H9 (cell line): ENCODE results near the gene GIPC1. TPM values are rescaled to one million over a fixed set of nuclear protein-coding genes. Genes with fewer than 3 reads are reported as not detected.
"Not testable (repeated sequence)": the region's sequence is repeated elsewhere in the genome, so short reads cannot be mapped to it uniquely, and the experiment has no call there.

Experiments
- DNase-seq: peaks from one replicate; pipeline ENCODE4 v3.0.0-alpha.2; 2017
- H2AFZ ChIP-seq: one replicate; pipeline ENCODE4 v1.6.1; 2013; ENCODE audit warnings: mild to moderate bottlenecking, low read length, control low read depth, moderate library complexity
- H2AK5ac ChIP-seq: 2 replicates; pipeline ENCODE4 v1.6.1; 2013; ENCODE audit warnings: low read length, control low read depth, mixed read lengths; ENCODE audit not compliant: insufficient read length
- H2BK120ac ChIP-seq: one replicate; pipeline ENCODE4 v1.6.1; 2013; ENCODE audit warnings: low read depth, mild to moderate bottlenecking, low read length, control low read depth, inconsistent platforms; ENCODE audit not compliant: poor library complexity, severe bottlenecking
- H2BK12ac ChIP-seq: 2 replicates; pipeline ENCODE4 v1.6.1; 2013; ENCODE audit warnings: low read length, control low read depth, mixed read lengths, low read depth; ENCODE audit not compliant: insufficient read length
- H2BK15ac ChIP-seq: 2 replicates; pipeline ENCODE4 v1.6.1; 2013; ENCODE audit warnings: low read depth, low read length, control low read depth
- H2BK20ac ChIP-seq: one replicate; pipeline ENCODE4 v1.6.1; 2013; ENCODE audit warnings: low read depth, mild to moderate bottlenecking, low read length, control low read depth, inconsistent platforms; ENCODE audit not compliant: poor library complexity, severe bottlenecking
- H2BK5ac ChIP-seq: 2 replicates; pipeline ENCODE4 v1.6.1; 2013; ENCODE audit warnings: low read length, control low read depth, mixed read lengths; ENCODE audit not compliant: insufficient read length
- H3K14ac ChIP-seq: 2 replicates; pipeline ENCODE4 v1.6.1; 2013; ENCODE audit warnings: low read length, control low read depth; ENCODE audit not compliant: insufficient read depth
- H3K18ac ChIP-seq: 2 replicates; pipeline ENCODE4 v1.6.1; 2013; ENCODE audit warnings: low read depth, mild to moderate bottlenecking, mixed read lengths, low read length, control low read depth; ENCODE audit not compliant: insufficient read length
- H3K23ac ChIP-seq: 2 replicates; pipeline ENCODE4 v1.6.1; 2013; ENCODE audit warnings: low read length, control low read depth, mixed read lengths, low read depth; ENCODE audit not compliant: insufficient read length
- H3K23me2 ChIP-seq: 2 replicates; pipeline ENCODE4 v1.6.1; 2013; ENCODE audit warnings: low read depth, mild to moderate bottlenecking, mixed read lengths, low read length, control low read depth; ENCODE audit not compliant: insufficient read length, poor library complexity, severe bottlenecking
- H3K27ac ChIP-seq: 2 replicates; pipeline ENCODE4 v1.5.1; 2013; ENCODE audit warnings: low read length, control low read depth, mixed read lengths, low read depth; ENCODE audit not compliant: insufficient read length
- H3K27me3 ChIP-seq: 2 replicates; pipeline ENCODE4 v1.6.1; 2013; ENCODE audit warnings: low read length, control low read depth, inconsistent platforms; ENCODE audit not compliant: insufficient read depth
- H3K4ac ChIP-seq: 2 replicates; pipeline ENCODE4 v1.6.1; 2013; ENCODE audit warnings: low read depth, mild to moderate bottlenecking, control low read depth, inconsistent platforms, low read length, moderate library complexity
- H3K4me1 ChIP-seq: 2 replicates; pipeline ENCODE4 v1.6.1; 2013; ENCODE audit warnings: low read length, control low read depth, inconsistent platforms; ENCODE audit not compliant: insufficient read depth
- H3K4me2 ChIP-seq: 2 replicates; pipeline ENCODE4 v1.6.1; 2013; ENCODE audit warnings: low read length, control low read depth, mixed read lengths; ENCODE audit not compliant: insufficient read length, insufficient read depth
- H3K56ac ChIP-seq: 2 replicates; pipeline ENCODE4 v1.6.1; 2013; ENCODE audit warnings: low read depth, mild to moderate bottlenecking, mixed read lengths, low read length, control low read depth; ENCODE audit not compliant: insufficient read length
- H3K79me1 ChIP-seq: 2 replicates; pipeline ENCODE4 v1.6.1; 2013; ENCODE audit warnings: low read depth, mild to moderate bottlenecking, moderate library complexity, low read length, control low read depth, inconsistent platforms; ENCODE audit not compliant: insufficient read depth, poor library complexity, severe bottlenecking
- H3K79me2 ChIP-seq: 2 replicates; pipeline ENCODE4 v1.6.1; 2013; ENCODE audit warnings: low read length, control low read depth, inconsistent platforms; ENCODE audit not compliant: insufficient read depth
- H3K9ac ChIP-seq: 2 replicates; pipeline ENCODE4 v1.6.1; 2013; ENCODE audit warnings: low read length, control low read depth, mixed read lengths; ENCODE audit not compliant: insufficient read length; ENCODE audit errors: extremely low read depth
- H3K9me3 ChIP-seq: one replicate; pipeline ENCODE4 v1.6.1; 2013; ENCODE audit warnings: low read depth, low read length, inconsistent platforms; ENCODE audit not compliant: control insufficient read depth
- H3T11ph ChIP-seq: one replicate; pipeline ENCODE4 v1.6.1; 2013; ENCODE audit warnings: mild to moderate bottlenecking, low read length, control low read depth, inconsistent platforms
- H4K20me1 ChIP-seq: one replicate; pipeline ENCODE4 v1.6.1; 2013; ENCODE audit not compliant: control insufficient read depth, insufficient read length, insufficient read depth
- H4K5ac ChIP-seq: 2 replicates; pipeline ENCODE4 v1.6.1; 2013; ENCODE audit warnings: low read depth, mild to moderate bottlenecking, mixed read lengths, low read length, control low read depth; ENCODE audit not compliant: insufficient read length
- H4K8ac ChIP-seq: replicated peaks from 2 replicates; pipeline ENCODE4 v1.6.1; 2013; ENCODE audit warnings: low read length, control low read depth, mixed read lengths, low read depth; ENCODE audit not compliant: insufficient read length
- H4K91ac ChIP-seq: 2 replicates; pipeline ENCODE4 v1.6.1; 2013; ENCODE audit warnings: low read depth, mild to moderate bottlenecking, moderate library complexity, mixed read lengths, low read length, control low read depth; ENCODE audit not compliant: insufficient read length
- H3K27ac Mint-ChIP-seq, 3 experiments: 2 replicates in 2 of 3; 3 replicates in 1 of 3; pipeline ENCODE4 v1.8.0; 2020 to 2021; ENCODE audit warnings: mixed read lengths in 3 of 3, mild to moderate bottlenecking in 1 of 3, moderate library complexity in 1 of 3
- H3K27me3 Mint-ChIP-seq: 2 replicates; pipeline ENCODE4 v1.8.0; 2021; ENCODE audit warnings: low read depth, mild to moderate bottlenecking, moderate library complexity, mixed read lengths
- H3K36me3 Mint-ChIP-seq, 3 experiments: 2 replicates in 2 of 3; 3 replicates in 1 of 3; pipeline ENCODE4 v1.8.0; 2020 to 2021; ENCODE audit warnings: low read depth in 3 of 3, mixed read lengths in 3 of 3; ENCODE audit not compliant: insufficient read depth in 1 of 3
- H3K4me1 Mint-ChIP-seq, 2 experiments: 2 replicates each; pipeline ENCODE4 v1.8.0; 2020; ENCODE audit warnings: mixed read lengths in 2 of 2
- H3K4me3 Mint-ChIP-seq, 2 experiments: 2 replicates in 1 of 2; 3 replicates in 1 of 2; pipeline ENCODE4 v1.8.0; 2020 to 2021; ENCODE audit warnings: mild to moderate bottlenecking in 2 of 2, mixed read lengths in 2 of 2, moderate library complexity in 1 of 2
- H3K9me3 Mint-ChIP-seq, 2 experiments: 2 replicates in 1 of 2; 3 replicates in 1 of 2; pipeline ENCODE4 v1.8.0; 2020; ENCODE audit warnings: mild to moderate bottlenecking in 2 of 2, mixed read lengths in 2 of 2, moderate library complexity in 1 of 2
- WGBS: extraction: QIAGEN DNeasy Blood & Tissue Kit; methylation state at CpG from one replicate; pipeline ENCODE4 v1.1.7; 2013; ENCODE audit warnings: missing lambda C conversion rate, low lambda C conversion rate, mixed read lengths; ENCODE audit not compliant: insufficient read length; ENCODE audit errors: extremely low coverage; 5-methylcytosine and 5-hydroxymethylcytosine counted together
- total RNA-seq: library from RNA; stranded (reverse); gene quantifications from 2 replicates; pipeline ENCODE4 v1.2.1, GENCODE V29; 2021
- TF ChIP-seq, protein P1 (sequence below): fragments of 200-600 bp; sonication (generic); conservative IDR thresholded peaks from 3 replicates; pipeline ENCODE4 v1.8.0; 2021; ENCODE audit warnings: antibody characterized with exemption, mild to moderate bottlenecking

GIPC1 gene
- total RNA-seq, 1 experiment from 2014 or later = 70.6 TPM

DNA sequence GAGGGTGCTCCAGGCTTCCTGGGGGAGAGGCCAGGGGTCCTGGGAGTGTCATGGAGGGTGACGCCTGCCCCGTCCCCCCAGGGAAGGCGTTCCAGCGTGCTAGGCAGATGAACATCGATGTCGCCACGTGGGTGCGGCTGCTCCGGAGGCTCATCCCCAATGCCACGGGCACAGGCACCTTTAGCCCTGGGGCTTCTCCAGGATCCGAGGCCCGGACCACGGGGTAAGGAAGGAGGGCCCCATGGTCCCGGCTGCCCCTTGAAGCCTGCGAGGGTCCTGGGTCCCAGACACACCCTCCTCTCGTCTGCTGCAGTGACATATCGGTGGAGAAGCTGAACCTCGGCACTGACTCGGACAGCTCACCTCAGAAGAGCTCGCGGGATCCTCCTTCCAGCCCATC lies 32.2 kb downstream of the GIPC1 start:
- no CpG with 5 or more reads among the region's 21 CpGs for whole genome bisulfite sequencing

GRCh38 chr19:14462401-14462800 lies 33.5 kb downstream of the GIPC1 start:
- not testable (repeated sequence) for H4K5ac ChIP-seq, H2BK12ac ChIP-seq, H2BK120ac ChIP-seq, H3K79me1 ChIP-seq, H3K27me3 Mint-ChIP-seq, H3K4me1 ChIP-seq, H3K4ac ChIP-seq, H3K79me2 ChIP-seq, H3K18ac ChIP-seq, H3K9me3 ChIP-seq, H3K9ac ChIP-seq, H4K8ac ChIP-seq, H2BK5ac ChIP-seq, H3K4me3 Mint-ChIP-seq, H3K4me1 Mint-ChIP-seq, H2BK20ac ChIP-seq, H2AFZ ChIP-seq, H2AK5ac ChIP-seq, H4K20me1 ChIP-seq, H3K27me3 ChIP-seq, H3K56ac ChIP-seq, H3K9me3 Mint-ChIP-seq, H3K27ac ChIP-seq, H3K23me2 ChIP-seq, H3K23ac ChIP-seq, H3K4me2 ChIP-seq, H4K91ac ChIP-seq, H2BK15ac ChIP-seq, H3K14ac ChIP-seq, DNase-seq, H3K27ac Mint-ChIP-seq, H3T11ph ChIP-seq
- WGBS = no CpG with 5 or more reads among the region's 7 CpGs
- peaks cover 19 to 65% (median 62%) of the 10 kb centered on the region in 3 experiments; a peak in 6 of 7 replicates for H3K36me3 Mint-ChIP-seq

More for the DNA sequence above, 32.2 kb downstream of the GIPC1 start:
- no peaks in the 10 kb centered on the region for H3K9me3 Mint-ChIP-seq
- Histone ChIP-seq H4K91ac (no peak overlapping the region), H4K8ac (no peak overlapping the region), H3K4me2 (no peak overlapping the region), H2BK12ac (no peak overlapping the region), H2BK20ac (no peak overlapping the region), H3K56ac (no peak overlapping the region), H3K18ac (no peak overlapping the region), H3K79me2 (no peaks in the 10 kb centered on the region), H2BK15ac (no peak overlapping the region), H2BK120ac (no peak overlapping the region), H4K5ac (no peak overlapping the region), H3K27me3 (no peaks in the 10 kb centered on the region), H4K20me1 (no peaks in the 10 kb centered on the region), H3K23ac (no peak overlapping the region), H2BK5ac (no peak overlapping the region), H3K4me1 (no peaks in the 10 kb centered on the region), H2AK5ac (no peak overlapping the region), H2AFZ (no peak overlapping the region), H3K14ac (no peak overlapping the region), H3K9me3 (no peaks in the 10 kb centered on the region), H3K23me2 (no peaks in the 10 kb centered on the region), H3K27ac (no peak overlapping the region), H3K79me1 (no peaks in the 10 kb centered on the region), H3K9ac (no peak overlapping the region), H3T11ph (no peak overlapping the region), H3K4ac (no peak overlapping the region)
- H3K27ac Mint-ChIP-seq = no peak overlapping the region
- DNase-seq = no peak
- H3K4me1 Mint-ChIP-seq = no peaks in the 10 kb centered on the region
- no peaks in the 10 kb centered on the region for H3K27me3 Mint-ChIP-seq
- peaks cover 19 to 69% (median 61%) of the 10 kb centered on the region in 3 experiments; a peak in 6 of 7 replicates for H3K36me3 Mint-ChIP-seq
- no peak overlapping the region for H3K4me3 Mint-ChIP-seq
- TF ChIP-seq, protein P1, sequence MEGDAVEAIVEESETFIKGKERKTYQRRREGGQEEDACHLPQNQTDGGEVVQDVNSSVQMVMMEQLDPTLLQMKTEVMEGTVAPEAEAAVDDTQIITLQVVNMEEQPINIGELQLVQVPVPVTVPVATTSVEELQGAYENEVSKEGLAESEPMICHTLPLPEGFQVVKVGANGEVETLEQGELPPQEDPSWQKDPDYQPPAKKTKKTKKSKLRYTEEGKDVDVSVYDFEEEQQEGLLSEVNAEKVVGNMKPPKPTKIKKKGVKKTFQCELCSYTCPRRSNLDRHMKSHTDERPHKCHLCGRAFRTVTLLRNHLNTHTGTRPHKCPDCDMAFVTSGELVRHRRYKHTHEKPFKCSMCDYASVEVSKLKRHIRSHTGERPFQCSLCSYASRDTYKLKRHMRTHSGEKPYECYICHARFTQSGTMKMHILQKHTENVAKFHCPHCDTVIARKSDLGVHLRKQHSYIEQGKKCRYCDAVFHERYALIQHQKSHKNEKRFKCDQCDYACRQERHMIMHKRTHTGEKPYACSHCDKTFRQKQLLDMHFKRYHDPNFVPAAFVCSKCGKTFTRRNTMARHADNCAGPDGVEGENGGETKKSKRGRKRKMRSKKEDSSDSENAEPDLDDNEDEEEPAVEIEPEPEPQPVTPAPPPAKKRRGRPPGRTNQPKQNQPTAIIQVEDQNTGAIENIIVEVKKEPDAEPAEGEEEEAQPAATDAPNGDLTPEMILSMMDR = no peak
